ENCODE results near the gene UVRAG. TPM values are rescaled to one million over a fixed set of nuclear protein-coding genes. Genes with fewer than 3 reads are reported as not detected.

UVRAG gene
- total RNA-seq, 2 experiments from 2014 or later = 15.9 to 18.3 TPM

- CTCF ChIA-PET = interaction anchor here (1.5 to 2.2 kb wide), 2 partner anchors 252 to 256 kb away, joined by 3 to 11 read pairs; no protein-coding TSS in a partner anchor
- Mint-ChIP-seq H3K36me3 (ENCODE audit: low read depth) (no peaks in the 10 kb centered on the region), H3K4me1 (ENCODE audit: low read depth) (peaks cover 16% of the 10 kb centered on the region), H3K4me3 (no peak overlapping the region), H3K27ac (no peak overlapping the region), H3K9me3 (no peaks in the 10 kb centered on the region), H3K27me3 (ENCODE audit: low read depth) (peaks cover 22% of the 10 kb centered on the region)
- intact Hi-C loops (cut with micrococcal nuclease) = no loop called here
- no peak for DNase-seq
These were observed 334.1 kb downstream of the UVRAG start for GRCh38 chr11:76148941-76149613.

DNA sequence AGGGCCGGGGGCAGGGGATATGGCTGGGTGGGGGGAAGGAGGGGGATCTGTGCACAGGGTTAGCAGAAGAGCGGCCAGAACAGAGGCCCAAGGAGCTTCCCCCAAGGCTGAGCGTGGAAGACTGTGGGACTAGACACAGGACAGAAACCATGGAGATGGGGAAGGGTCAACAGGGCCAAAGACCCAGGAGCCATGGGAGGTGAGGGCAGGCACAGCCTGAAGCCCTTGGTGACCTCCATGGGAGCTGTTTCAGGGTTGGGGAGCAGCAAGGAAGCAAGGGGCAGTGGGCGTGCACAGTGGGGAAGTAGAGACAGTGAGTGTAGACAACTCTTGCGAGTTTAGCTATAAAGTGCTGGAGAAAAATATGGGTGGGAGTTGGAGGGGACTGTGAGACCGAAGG lies 334.7 kb downstream of the UVRAG start:
- Mint-ChIP-seq H3K9me3 (no peaks in the 10 kb centered on the region), H3K27ac (no peak overlapping the region), H3K4me3 (no peak overlapping the region), H3K27me3 (ENCODE audit: low read depth) (peaks cover 22% of the 10 kb centered on the region), H3K4me1 (ENCODE audit: low read depth) (peaks cover 16% of the 10 kb centered on the region), H3K36me3 (ENCODE audit: low read depth) (no peaks in the 10 kb centered on the region)
- CTCF ChIA-PET = interaction anchor here (1.1 to 2.2 kb wide), 3 partner anchors 18 to 256 kb away, joined by 3 to 11 read pairs (median 3); no protein-coding TSS in a partner anchor
- intact Hi-C loops (cut with micrococcal nuclease) = no loop called here
- no peak for DNase-seq

GRCh38 chr11:76150141-76150540 lies 335.1 kb downstream of the UVRAG start:
- Mint-ChIP-seq H3K27me3 (ENCODE audit: low read depth) (peaks cover 22% of the 10 kb centered on the region), H3K4me1 (ENCODE audit: low read depth) (peaks cover 16% of the 10 kb centered on the region), H3K4me3 (no peak overlapping the region), H3K27ac (no peak overlapping the region), H3K9me3 (no peaks in the 10 kb centered on the region), H3K36me3 (ENCODE audit: low read depth) (no peaks in the 10 kb centered on the region)
- CTCF ChIA-PET = interaction anchor here (1.1 to 2.2 kb wide), 3 partner anchors 18 to 257 kb away, joined by 3 to 11 read pairs (median 3); no protein-coding TSS in a partner anchor
- DNase-seq = no peak
- intact Hi-C loops (cut with micrococcal nuclease) = no loop called here

DNA sequence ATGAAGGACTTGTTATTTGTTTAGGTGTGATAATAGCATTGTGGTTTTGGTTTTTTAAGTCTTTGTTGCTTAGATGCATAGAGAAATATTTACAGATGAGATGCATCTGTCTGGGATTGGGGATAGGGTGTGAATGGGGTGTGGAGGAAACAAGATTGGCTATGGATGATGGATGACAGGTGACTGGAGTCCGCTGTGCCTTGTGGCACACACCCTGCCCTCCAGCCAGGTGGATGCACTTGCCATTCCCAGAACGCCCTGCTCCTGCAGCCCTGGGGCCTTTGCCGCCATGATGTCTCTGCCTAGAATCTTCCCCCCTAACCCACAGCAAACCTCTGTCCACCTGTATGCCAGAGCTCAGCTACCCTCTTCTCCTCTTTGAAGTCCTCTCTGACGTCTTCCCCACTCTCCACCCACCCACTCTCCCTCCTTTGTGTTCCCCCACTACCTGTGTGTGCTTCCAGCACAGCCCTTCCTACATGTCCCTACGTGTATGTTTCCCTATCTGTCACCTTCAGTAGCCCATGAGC lies 336.6 kb downstream of the UVRAG start:
- intact Hi-C loops (cut with micrococcal nuclease) = loop anchor here (1.0 to 2.0 kb wide), 5 partner anchors 167 to 445 kb away; no protein-coding TSS in a partner anchor
- DNase-seq = no peak
- CTCF ChIA-PET = interaction anchor here (0.6 to 3.0 kb wide), 47 partner anchors 10 to 487 kb away, joined by 3 to 82 read pairs (median 4); no protein-coding TSS in a partner anchor
- H3K4me3 Mint-ChIP-seq = no peak overlapping the region
- H3K36me3 Mint-ChIP-seq (ENCODE audit: low read depth) = no peaks in the 10 kb centered on the region
- H3K9me3 Mint-ChIP-seq = no peaks in the 10 kb centered on the region
- peaks cover 22% of the 10 kb centered on the region for H3K27me3 Mint-ChIP-seq (ENCODE audit: low read depth)
- peak overlapping the region; percentile 57 for H3K27ac Mint-ChIP-seq
- peaks cover 16% of the 10 kb centered on the region for H3K4me1 Mint-ChIP-seq (ENCODE audit: low read depth)

DNA sequence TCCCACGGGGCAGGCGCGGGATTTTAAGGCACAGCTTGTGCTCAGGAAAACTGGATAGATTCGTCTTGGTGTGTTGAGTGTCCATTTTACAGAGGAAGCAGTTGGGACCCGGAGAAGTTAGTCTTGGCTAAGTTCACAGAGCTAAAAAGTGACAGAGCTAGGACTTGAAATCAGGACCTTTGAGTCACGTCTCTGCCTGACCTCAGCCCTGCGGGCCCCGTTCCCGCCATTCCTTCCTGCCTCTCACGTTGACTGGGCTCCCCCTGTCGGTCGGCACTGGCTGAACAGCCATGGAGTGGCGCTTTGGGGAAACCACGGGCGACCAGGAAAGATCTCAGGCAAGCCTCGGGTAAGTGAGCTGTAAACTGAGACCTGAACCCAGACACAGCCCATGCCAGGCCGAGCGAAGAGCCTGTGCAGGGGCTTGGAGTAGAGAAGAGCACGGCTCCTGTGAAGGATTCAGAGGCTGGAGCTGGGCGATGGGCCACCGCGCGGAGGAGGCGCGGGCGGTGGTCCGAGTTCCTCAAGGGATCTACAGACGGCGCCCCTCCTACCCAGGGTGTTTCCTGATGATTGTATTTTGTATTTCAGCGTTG lies 337.2 kb downstream of the UVRAG start:
- Mint-ChIP-seq H3K9me3 (no peaks in the 10 kb centered on the region), H3K4me3 (peak overlapping the region; percentile 63), H3K27me3 (ENCODE audit: low read depth) (peaks cover 22% of the 10 kb centered on the region), H3K27ac (peak overlapping the region; percentile 57), H3K36me3 (ENCODE audit: low read depth) (no peaks in the 10 kb centered on the region), H3K4me1 (ENCODE audit: low read depth) (peaks cover 16% of the 10 kb centered on the region)
- DNase-seq = peak; percentile 96
- CTCF ChIA-PET = interaction anchor here (0.6 to 3.0 kb wide), 56 partner anchors 10 to 668 kb away, joined by 3 to 82 read pairs (median 4); no protein-coding TSS in a partner anchor
- intact Hi-C loops (cut with micrococcal nuclease) = loop anchor here (1.0 to 2.0 kb wide), 5 partner anchors 167 to 446 kb away; no protein-coding TSS in a partner anchor

DNA sequence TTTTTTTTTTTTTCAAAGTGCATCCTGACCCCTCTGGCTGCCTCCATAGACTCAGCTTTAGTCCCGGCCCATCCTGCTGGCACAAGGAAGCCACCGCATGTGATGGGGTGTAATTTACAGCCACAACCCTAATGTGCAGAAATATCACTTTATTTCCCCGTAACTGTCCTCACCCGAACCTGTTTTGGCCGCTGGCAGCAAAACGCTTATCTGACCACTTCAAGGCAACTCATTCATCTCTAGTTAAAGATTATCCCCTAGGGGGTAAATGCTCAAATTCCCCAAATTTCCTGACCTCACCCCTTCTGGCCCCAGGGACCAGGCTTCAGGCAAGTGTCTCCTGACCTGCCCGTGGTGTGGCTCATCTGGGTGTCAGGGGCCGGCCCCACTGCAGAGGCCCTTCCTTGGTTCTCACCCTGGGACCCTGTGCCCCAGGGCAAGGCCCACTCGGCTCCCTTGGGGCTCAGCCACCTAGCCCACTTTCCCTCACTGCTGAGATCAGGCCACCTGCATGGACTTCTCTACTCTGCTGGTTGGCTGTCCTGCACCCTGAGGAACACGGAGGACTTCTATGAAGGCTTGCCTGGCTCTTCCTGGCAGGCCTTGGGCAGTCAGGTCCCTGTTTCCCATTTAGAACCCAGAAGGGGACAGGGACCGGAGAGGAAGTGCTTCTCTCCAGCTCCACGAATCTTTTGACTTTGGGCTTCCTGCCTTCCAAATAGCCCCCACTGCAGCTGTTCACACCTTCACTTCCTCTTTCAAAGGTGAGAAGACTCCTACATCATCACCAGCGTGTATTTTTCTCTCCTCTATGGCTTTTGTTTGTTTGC lies 337.9 kb downstream of the UVRAG start:
- intact Hi-C loops (cut with micrococcal nuclease) = loop anchor here (1.0 to 2.0 kb wide), 5 partner anchors 166 to 447 kb away; no protein-coding TSS in a partner anchor
- Mint-ChIP-seq H3K4me3 (peak overlapping the region; percentile 63), H3K4me1 (ENCODE audit: low read depth) (peaks cover 16% of the 10 kb centered on the region), H3K27me3 (ENCODE audit: low read depth) (peaks cover 22% of the 10 kb centered on the region), H3K27ac (peak overlapping the region; percentile 20), H3K36me3 (ENCODE audit: low read depth) (no peaks in the 10 kb centered on the region), H3K9me3 (no peaks in the 10 kb centered on the region)
- DNase-seq = peak; percentile 26
- CTCF ChIA-PET = interaction anchor here (0.6 to 3.0 kb wide), 40 partner anchors 12 to 667 kb away, joined by 3 to 82 read pairs (median 5); no protein-coding TSS in a partner anchor

DNA sequence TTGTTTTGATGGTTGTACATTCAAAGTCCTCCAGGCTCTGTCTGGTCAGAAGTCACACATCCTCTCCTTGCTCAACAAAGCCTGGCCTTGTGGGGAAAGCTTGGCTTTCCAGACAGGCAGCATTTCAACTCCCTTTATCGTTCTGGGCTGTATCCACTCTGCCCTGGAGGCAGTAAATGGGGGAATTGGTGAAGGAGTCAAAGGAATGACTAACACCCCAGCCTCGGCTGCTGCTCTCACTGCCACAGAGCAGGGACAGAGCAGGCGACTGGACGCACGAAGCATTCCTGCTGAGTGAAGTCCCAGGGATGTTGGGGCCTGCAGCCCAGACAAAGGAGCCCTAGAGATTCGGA lies 338.5 kb downstream of the UVRAG start:
- Mint-ChIP-seq H3K27ac (no peak overlapping the region), H3K36me3 (ENCODE audit: low read depth) (no peaks in the 10 kb centered on the region), H3K9me3 (no peaks in the 10 kb centered on the region), H3K27me3 (ENCODE audit: low read depth) (peaks cover 22% of the 10 kb centered on the region), H3K4me1 (ENCODE audit: low read depth) (peaks cover 16% of the 10 kb centered on the region), H3K4me3 (no peak overlapping the region)
- DNase-seq = no peak
- intact Hi-C loops (cut with micrococcal nuclease) = loop anchor here (2.0 kb wide), 1 partner anchor 165 kb away; no protein-coding TSS in a partner anchor
- CTCF ChIA-PET = interaction anchor here (2.2 to 3.0 kb wide), 3 partner anchors 55 to 447 kb away, joined by 8 to 14 read pairs (median 10); no protein-coding TSS in a partner anchor

DNA sequence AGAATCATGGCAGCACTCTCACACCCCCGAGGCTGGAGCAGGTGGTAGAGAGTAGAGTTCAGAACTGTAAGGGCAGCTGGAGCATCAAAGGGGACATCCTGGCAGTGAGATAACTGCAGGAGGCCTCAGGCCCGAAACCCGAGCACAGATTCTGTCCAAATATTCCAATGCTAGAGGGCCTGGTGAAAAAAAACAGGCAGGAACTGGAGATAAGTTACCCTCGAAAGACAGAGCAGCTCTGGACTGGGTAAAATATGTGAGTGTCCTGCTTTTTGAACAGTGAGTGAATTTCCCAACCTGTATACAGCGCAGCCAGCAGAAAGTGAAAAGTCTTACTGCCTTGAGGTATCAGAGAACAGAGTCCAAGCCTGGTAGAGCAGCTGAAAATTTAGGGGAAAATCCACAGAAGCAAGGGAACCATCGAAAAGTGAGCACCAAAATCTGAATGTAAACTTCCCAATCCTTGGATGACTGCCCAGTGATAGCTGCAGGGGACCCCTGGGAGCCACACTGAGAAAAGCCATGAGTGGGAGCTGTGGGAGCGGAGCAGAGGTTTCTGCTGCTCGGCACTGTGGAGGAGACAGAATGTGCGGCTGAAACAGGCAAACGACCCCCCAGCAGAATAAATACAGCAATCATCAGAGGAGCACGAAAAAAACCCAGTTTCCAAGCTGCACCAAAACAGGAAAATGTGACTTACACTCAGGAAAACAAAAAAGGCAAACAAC lies 340.7 kb downstream of the UVRAG start:
- H3K9me3 Mint-ChIP-seq = no peaks in the 10 kb centered on the region
- H3K4me1 Mint-ChIP-seq (ENCODE audit: low read depth) = peaks cover 16% of the 10 kb centered on the region
- H3K4me3 Mint-ChIP-seq = no peak overlapping the region
- H3K36me3 Mint-ChIP-seq (ENCODE audit: low read depth) = no peaks in the 10 kb centered on the region
- intact Hi-C loops (cut with micrococcal nuclease) = no loop called here
- CTCF ChIA-PET = interaction anchor here (0.6 to 0.7 kb wide), 2 partner anchors 301 to 1529 kb away, joined by 3 read pairs; no protein-coding TSS in a partner anchor
- peaks cover 16% of the 10 kb centered on the region for H3K27me3 Mint-ChIP-seq (ENCODE audit: low read depth)
- no peak for DNase-seq
- H3K27ac Mint-ChIP-seq = no peak overlapping the region

- H3K4me3 Mint-ChIP-seq = no peak overlapping the region
- no peaks in the 10 kb centered on the region for H3K9me3 Mint-ChIP-seq
- DNase-seq = no peak
- CTCF ChIA-PET = no interaction called here
- peaks cover 14% of the 10 kb centered on the region for H3K4me1 Mint-ChIP-seq (ENCODE audit: low read depth)
- no peaks in the 10 kb centered on the region for H3K36me3 Mint-ChIP-seq (ENCODE audit: low read depth)
- H3K27me3 Mint-ChIP-seq (ENCODE audit: low read depth) = peaks cover 12% of the 10 kb centered on the region
- intact Hi-C loops (cut with micrococcal nuclease) = no loop called here
- H3K27ac Mint-ChIP-seq = no peak overlapping the region
These were observed 342.0 kb downstream of the UVRAG start for GRCh38 chr11:76156971-76157427.

DNA sequence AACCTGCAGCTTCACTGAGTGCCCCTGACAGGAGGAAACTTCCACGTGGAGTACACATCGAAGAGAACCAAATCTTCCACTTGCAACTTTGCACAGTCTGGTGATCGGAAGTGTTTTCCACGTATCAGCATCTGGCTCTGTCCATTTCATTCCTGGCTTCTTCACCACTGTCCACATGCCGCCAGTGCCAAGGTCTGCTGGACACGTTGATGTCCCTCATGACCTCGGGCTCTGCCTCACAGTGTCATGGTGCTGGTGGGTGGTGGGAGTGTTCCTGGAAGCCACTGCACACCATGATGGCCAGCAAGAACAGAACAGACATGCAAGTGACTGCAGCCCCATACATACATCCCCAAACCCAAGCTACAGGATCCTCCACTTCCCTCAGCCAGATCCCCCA lies 342.9 kb downstream of the UVRAG start:
- Mint-ChIP-seq H3K4me1 (ENCODE audit: low read depth) (peaks cover 6% of the 10 kb centered on the region), H3K27me3 (ENCODE audit: low read depth) (peaks cover 6% of the 10 kb centered on the region), H3K36me3 (ENCODE audit: low read depth) (no peaks in the 10 kb centered on the region), H3K27ac (no peak overlapping the region), H3K4me3 (no peak overlapping the region), H3K9me3 (no peaks in the 10 kb centered on the region)
- DNase-seq = no peak
- intact Hi-C loops (cut with micrococcal nuclease) = no loop called here
- CTCF ChIA-PET = interaction anchor here (1.0 to 1.5 kb wide), 2 partner anchors 290 to 357 kb away, joined by 3 to 4 read pairs; no protein-coding TSS in a partner anchor

Data from activated naive CD4-positive, alpha-beta T cell treated with anti-CD3 and anti-CD28 coated beads for 36 hours (primary cell).